Stimulated activated naive CD8-positive, alpha-beta T cell treated with anti-CD3 and anti-CD28 coated beads, Interleukin-15, amount 100 ng/mL, for 72 hours (primary cell): ENCODE results near the gene AMIGO3.
"Not testable (repeated sequence)": the region's sequence is repeated elsewhere in the genome, so short reads cannot be mapped to it uniquely, and the experiment has no call there.

Source experiments
- ATAC-seq: fragments of 150-1000 bp; cut with Tn5 transposase; 2 replicates; pipeline ENCODE4 v1.10.0; 2021; ENCODE audit warnings: mild to moderate bottlenecking, moderate library complexity
- DNase-seq, 2 donors: peaks; one replicate each; pipeline ENCODE4 v3.0.0; 2021 to 2022
- H3K27ac Mint-ChIP-seq, 2 donors: one replicate each; pipeline ENCODE4 v1.8.0; 2022; ENCODE audit warnings: mild to moderate bottlenecking in 2 of 2, mixed read lengths in 2 of 2, moderate library complexity in 2 of 2
- H3K27me3 Mint-ChIP-seq: one replicate; pipeline ENCODE4 v1.8.0; 2022; ENCODE audit warnings: mixed read lengths
- H3K4me1 Mint-ChIP-seq: one replicate; pipeline ENCODE4 v1.8.0; 2022; ENCODE audit warnings: mild to moderate bottlenecking, mixed read lengths
- H3K4me3 Mint-ChIP-seq, 2 donors: one replicate each; pipeline ENCODE4 v1.8.0; 2022; ENCODE audit warnings: mild to moderate bottlenecking in 2 of 2, mixed read lengths in 2 of 2, moderate library complexity in 1 of 2
- H3K9me3 Mint-ChIP-seq, 2 donors: one replicate each; pipeline ENCODE4 v1.8.0; 2022; ENCODE audit warnings: mixed read lengths in 2 of 2

Gene AMIGO3

DNA sequence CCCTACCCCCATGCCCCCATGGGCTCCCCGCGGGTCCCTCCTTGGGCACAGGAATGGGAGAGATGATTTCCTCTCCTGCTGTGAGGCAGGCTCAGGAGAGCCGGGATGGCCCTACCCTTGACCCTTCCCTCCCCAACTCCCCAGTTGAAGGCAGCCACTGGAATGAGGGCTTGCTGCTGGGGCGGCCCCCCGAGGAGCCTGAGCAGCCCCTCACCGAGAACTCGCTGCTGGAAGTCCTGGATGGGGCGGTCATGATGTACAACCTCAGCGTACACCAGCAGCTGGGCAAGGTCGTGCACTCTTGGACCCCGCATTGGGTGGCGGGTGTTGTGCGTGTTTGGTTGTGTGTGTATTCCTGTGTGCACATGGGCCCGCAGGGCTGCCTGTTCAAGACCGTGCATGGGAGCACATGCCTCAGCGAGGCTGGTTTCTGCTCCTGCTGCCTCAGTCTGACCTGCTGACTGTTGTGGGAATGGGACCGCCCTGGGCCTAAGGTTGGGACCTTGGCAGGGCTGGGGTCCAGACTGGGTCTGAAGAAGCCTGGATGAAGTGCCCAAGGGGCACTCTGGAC, 14.0 kb downstream of the AMIGO3 start:
- DNase-seq (no peak), ATAC-seq (no peak)
- Mint-ChIP-seq H3K27me3 (no peaks in the 10 kb centered on the region), H3K4me1 (peaks cover 9% of the 10 kb centered on the region), H3K27ac (no peak overlapping the region), H3K9me3 (no peaks in the 10 kb centered on the region), H3K4me3 (no peak overlapping the region)

DNA sequence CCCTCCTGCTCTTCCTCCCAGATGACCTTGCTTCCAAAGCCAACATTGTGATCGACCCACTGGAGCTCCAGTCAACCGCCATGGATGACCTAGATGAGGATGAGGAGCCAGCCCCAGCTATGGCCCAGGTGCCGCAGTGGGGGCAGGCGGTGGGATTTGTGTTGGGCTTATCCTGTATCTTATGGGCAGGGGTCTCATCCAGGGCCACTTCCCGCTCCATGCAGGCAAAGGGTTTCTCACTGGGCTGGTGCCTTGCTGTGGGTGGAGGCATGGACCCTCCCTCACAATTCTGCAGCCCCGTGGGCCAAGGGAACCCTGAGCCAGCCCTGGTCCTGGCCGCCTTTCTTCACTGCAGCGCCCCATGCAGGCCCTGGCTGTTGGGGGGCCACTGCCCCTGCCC, 14.9 kb downstream of the AMIGO3 start:
- no peaks in the 10 kb centered on the region for H3K9me3 Mint-ChIP-seq
- H3K27me3 Mint-ChIP-seq = no peaks in the 10 kb centered on the region
- no peak overlapping the region for H3K4me3 Mint-ChIP-seq
- peaks cover 9% of the 10 kb centered on the region for H3K4me1 Mint-ChIP-seq
- DNase-seq (no peak), ATAC-seq (no peak)
- H3K27ac Mint-ChIP-seq = no peak overlapping the region

DNA sequence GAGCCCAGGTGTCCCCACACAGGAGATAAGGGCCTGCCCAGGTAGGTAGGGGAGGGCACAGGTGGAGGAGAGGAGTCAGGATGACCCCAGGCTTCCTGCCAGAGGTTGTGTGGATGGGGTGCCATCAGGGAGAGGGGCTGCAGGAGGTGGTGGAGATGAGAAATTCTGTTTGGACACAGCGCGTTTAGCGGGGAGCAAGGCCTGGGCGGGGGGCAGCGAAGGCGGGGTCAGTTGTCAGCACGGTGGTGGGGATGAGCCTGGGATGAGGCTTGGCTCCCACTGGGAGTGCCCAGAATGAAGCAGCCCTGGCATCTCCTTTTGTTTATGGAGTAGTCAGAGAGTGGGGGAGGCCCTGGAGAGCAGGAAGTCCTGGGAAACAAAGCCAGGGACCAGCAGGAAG, 15.5 kb downstream of the AMIGO3 start:
- Mint-ChIP-seq H3K27me3 (no peaks in the 10 kb centered on the region), H3K4me1 (peaks cover 9% of the 10 kb centered on the region), H3K9me3 (no peaks in the 10 kb centered on the region), H3K27ac (peak overlapping the region in 1 of 2 donors; percentile 66), H3K4me3 (no peak overlapping the region)
- DNase-seq = no peak
- no peak for ATAC-seq

DNA sequence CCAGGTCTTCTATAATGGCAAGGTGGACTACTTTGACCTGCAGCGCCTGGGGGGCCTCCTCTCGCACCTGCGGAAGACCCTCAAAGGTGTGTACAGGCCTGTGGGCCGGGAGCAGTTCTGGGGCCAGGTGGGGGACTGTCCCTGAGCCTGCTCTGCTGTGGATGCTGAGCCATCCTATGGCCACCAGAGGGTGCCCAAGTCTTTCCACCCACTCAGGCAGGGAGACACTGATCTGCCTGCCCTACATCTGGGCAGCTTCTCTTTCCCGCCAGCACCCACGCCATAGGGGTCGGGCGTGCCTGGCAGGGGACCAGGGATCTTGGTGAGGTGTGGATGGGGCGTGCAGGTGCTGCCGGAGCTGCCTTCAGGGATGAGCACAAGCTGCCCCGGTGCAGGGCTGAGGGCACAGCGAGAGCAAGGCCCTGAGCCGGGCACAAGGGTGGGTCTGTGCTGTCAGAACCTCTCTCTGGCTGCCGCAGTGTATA, 16.0 kb downstream of the AMIGO3 start:
- DNase-seq = peak; percentile 68 to 77
- Mint-ChIP-seq H3K27me3 (no peaks in the 10 kb centered on the region), H3K9me3 (no peaks in the 10 kb centered on the region), H3K4me1 (peaks cover 9% of the 10 kb centered on the region), H3K27ac (peak overlapping the region in 1 of 2 donors; percentile 66), H3K4me3 (no peak overlapping the region)
- peak; percentile 93 for ATAC-seq

DNA sequence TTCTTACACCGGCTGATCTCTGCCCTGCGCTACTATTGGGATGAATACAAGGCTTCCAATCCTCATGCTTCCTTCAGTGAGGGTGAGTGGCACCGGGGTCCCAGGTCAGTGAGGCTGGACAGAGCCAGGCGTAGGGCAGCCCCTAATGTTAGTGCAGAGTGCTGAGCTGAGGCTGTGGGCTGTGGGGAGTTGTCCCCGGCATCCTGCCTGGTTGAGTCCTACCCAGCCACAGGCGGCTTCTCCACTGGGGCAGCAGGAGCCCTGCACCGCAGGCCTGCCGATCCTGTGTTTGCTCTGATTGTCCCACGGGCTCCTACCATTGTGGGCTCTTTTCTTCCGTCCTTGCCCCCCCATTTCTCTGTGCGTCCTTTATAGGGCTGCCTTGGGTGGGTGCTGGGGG, 16.8 kb downstream of the AMIGO3 start:
- peak overlapping the region in 1 of 2 donors; percentile 57 for H3K27ac Mint-ChIP-seq
- no peaks in the 10 kb centered on the region for H3K9me3 Mint-ChIP-seq
- DNase-seq (no peak), ATAC-seq (no peak)
- no peak overlapping the region for H3K4me3 Mint-ChIP-seq
- H3K27me3 Mint-ChIP-seq = no peaks in the 10 kb centered on the region
- peaks cover 9% of the 10 kb centered on the region for H3K4me1 Mint-ChIP-seq

DNA sequence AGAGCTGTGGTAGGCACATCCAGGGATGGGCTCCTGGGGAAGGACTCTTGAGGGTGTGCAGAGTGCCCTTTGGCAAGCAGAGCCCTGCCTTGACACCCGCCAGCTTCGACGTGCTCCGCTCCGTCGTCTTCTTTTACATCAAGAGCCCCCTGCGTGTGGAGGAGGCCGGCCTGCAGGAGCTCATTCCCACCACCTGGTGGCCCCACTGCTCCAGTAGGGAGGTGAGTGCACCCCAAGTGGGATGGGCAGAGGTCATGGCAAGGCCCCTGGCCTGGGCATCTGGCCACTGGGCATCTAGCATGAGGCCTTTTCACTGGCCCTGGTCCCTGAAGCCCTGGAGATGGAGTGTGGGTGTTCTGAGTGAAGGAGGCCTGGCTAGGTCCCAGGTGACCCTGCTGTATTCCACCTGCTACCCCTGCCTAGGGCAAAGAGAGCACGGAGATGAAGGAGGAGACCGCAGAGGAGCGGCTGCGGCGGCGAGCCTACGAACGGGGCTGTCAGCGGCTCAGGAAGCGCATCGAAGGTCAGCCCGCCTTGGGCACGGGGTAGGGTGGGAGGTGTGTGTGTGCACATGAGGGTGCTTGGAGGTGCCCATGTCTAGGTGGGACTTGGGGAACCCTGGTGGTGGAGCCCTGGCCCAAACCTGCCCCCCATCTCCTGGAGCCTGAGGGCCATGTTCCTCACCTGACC, 18.0 kb downstream of the AMIGO3 start:
- ATAC-seq = no peak
- H3K4me3 Mint-ChIP-seq = no peak overlapping the region
- no peaks in the 10 kb centered on the region for H3K27me3 Mint-ChIP-seq
- H3K27ac Mint-ChIP-seq = no peak overlapping the region
- no peak for DNase-seq
- H3K4me1 Mint-ChIP-seq = peaks cover 9% of the 10 kb centered on the region
- no peaks in the 10 kb centered on the region for H3K9me3 Mint-ChIP-seq

DNA sequence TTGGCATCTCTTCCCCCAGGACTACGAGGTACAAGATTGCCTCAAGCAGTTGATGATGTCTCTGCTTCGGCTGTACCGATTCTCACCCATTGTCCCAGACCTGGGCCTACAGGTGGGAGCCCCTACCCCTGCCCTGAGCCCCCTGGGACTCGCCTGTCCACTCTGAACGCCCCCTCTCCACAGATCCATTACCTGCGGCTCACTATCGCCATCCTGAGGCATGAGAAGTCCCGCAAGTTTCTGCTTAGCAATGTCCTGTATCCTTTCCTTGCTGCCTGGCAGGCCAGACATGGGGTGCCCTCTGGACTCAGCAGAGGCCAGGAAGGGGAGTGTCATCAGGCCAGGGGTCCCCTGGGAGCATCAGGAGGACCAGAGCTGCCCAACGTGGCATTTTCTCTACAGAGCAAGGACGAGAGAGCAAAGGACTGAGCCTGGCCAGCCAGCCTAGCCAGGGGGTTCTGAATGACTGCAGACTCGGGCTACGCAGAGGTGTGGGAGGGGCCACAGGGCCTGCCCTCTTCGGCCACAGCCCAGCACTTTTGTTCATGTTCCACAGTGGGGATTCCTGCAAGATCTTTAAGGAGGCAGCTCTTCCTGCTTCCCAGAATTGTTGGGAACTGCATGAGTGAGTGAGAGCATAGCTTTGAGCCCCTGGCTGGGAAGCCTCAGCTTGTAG, 18.9 kb downstream of the AMIGO3 start:
- ATAC-seq (no peak), DNase-seq (no peak)
- no peak overlapping the region for H3K4me3 Mint-ChIP-seq
- H3K9me3 Mint-ChIP-seq = no peaks in the 10 kb centered on the region
- H3K4me1 Mint-ChIP-seq = peaks cover 9% of the 10 kb centered on the region
- H3K27ac Mint-ChIP-seq = no peak overlapping the region
- no peaks in the 10 kb centered on the region for H3K27me3 Mint-ChIP-seq

DNA sequence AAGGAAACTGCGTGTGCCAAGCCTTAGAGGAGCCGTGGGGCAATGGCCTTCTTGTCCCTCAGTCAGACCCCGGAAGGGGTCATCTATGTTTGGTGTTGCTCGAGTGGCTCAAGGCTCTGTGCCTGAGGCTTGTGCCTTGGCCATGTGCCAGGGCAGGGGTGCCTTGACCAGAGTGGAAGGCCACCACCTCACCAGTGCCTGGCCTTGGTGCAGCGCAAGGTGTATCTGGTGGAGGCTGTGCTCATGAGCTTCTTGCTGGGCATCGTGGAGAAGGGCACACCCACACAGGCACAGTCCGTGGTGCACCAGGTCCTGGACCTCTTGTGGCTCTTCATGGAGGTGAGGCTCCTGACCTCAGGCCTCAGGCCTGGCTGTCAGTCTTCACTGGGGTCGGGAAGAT, 19.5 kb downstream of the AMIGO3 start:
- H3K27me3 Mint-ChIP-seq = no peaks in the 10 kb centered on the region
- no peak overlapping the region for H3K4me3 Mint-ChIP-seq
- peaks cover 9% of the 10 kb centered on the region for H3K4me1 Mint-ChIP-seq
- DNase-seq (no peak), ATAC-seq (no peak)
- H3K9me3 Mint-ChIP-seq = no peaks in the 10 kb centered on the region
- no peak overlapping the region for H3K27ac Mint-ChIP-seq

DNA sequence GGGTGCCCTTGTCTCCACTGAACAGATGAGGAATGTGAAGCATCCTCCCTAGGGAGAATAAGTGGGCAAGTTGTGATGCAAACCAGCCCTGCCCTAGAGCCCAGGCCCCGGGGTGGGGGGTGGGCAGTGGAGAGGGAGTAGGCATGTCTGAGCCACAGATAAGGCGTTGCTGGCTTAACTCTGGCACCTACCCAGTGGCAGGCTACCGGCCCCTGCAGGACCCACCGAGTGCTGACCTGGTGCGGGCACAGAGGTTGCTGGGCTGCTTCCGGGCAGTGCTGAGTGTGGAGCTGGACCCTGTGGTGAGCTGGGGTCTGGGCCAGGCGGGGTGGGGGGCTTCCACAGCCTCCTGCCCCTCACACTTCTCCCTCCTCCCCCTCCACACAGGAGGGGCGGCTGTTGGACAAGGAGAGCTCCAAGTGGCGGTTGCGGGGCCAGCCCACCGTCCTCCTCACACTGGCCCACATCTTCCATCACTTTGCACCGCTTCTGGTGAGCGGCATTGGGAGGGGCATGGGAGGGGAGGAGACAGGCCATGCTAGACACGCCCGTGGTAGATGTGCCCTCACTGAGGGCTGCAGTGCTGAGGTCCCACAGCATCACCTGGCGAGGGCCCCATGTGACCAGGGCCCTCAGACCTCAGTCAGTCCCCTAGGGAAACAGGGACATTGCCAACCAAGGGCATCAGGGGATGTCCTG, 20.1 kb downstream of the AMIGO3 start:
- no peak overlapping the region for H3K4me3 Mint-ChIP-seq
- ATAC-seq = no peak
- H3K9me3 Mint-ChIP-seq = no peaks in the 10 kb centered on the region
- no peak for DNase-seq
- peaks cover 10% of the 10 kb centered on the region for H3K4me1 Mint-ChIP-seq
- no peaks in the 10 kb centered on the region for H3K27me3 Mint-ChIP-seq
- H3K27ac Mint-ChIP-seq = no peak overlapping the region

DNA sequence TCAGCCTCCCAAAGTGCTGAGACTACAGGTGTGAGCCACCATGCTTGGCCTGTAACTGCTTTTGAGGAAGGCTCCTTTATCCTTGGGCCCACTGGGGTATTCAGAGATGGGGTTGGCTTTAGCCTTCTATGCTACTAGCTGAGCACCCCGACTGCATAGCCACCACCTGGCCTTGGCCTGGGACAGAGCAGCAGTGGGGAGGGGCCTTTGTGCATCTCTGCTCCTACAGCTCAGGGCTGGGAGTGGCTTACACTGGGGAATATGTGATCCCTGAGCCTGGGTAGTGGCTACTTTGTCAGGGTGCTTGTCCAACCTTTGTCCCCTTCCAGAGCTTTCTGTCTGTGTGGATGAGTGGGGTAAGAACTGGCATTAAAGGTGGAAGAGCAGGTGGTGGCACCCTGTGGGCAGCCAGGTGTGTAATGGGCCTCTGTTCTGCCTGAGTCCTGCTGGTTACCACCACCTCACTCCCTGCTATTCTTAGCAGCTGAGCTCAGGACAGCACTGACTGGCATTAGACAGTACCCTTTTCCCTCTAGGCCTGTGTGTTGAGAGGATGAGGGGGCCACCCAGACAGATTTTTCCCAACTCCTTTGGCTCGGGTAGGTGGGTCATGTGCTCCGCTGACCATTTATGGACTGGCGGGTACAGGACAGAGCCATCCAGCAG, 24.0 kb downstream of the AMIGO3 start:
- not testable (repeated sequence) for H3K27me3 Mint-ChIP-seq, DNase-seq, H3K4me3 Mint-ChIP-seq, H3K9me3 Mint-ChIP-seq, H3K27ac Mint-ChIP-seq, ATAC-seq
- H3K4me1 Mint-ChIP-seq = peaks cover 19% of the 10 kb centered on the region

DNA sequence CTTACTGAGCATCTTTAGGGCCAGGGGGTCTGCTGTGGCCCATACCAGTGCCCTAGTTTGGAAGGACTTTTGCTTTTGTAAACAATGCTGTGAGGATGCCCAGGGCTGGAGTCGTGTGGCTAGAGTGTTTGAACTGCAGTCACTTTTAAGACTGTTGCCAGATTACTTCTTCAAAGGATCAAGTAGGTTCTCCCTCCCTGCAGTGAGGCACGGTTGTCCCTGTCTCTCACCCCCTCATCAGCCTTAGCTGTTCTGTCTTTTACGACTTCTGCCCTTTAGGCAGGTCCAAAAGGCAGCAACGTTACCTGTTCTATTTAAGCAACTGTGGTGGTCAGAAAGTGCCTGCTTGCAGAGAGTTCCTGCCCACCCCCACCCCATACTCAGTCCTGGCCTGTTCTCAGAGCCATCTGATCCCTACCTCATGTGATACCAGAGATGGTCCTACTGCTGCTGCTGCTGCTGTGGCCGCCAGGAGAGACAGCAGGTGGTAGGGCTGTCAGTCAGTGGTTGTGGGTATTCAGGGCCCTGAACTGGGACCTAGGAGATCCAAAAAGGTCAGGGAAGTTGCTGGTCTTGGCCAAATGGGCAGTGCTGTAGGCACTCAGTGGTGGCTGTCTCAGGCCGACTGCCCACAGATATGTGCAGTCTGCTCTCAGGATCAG, 24.9 kb downstream of the AMIGO3 start:
- peaks cover 28% of the 10 kb centered on the region for H3K4me1 Mint-ChIP-seq
- ATAC-seq, DNase-seq, H3K4me3 Mint-ChIP-seq, H3K9me3 Mint-ChIP-seq, H3K27me3 Mint-ChIP-seq: not testable (repeated sequence)
- peak overlapping the region in 1 of 2 donors; percentile 1 for H3K27ac Mint-ChIP-seq

DNA sequence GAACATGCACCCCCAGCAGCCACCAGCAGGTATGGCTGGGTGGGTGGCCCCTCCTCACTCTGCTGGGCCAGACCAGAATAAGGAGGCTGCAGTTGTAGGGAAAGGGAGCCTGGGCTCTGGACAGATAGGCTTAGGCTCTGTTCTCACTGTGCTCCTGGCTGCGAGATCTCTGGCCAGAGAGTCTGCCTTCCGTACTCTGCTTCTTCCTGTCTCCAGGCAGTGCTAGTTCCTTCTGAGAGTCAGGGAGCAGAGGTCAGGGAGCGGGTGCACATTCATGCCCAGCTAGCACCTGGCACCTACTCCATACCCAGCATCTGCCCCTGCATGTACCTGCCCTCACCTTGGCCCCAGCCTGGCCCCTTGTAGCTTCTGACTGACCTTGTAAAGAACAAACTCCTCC, 28.0 kb downstream of the AMIGO3 start:
- peak overlapping the region in 1 of 2 donors; percentile 21 for H3K4me3 Mint-ChIP-seq
- peaks cover 52% of the 10 kb centered on the region for H3K4me1 Mint-ChIP-seq
- not testable (repeated sequence) for H3K27me3 Mint-ChIP-seq, ATAC-seq, H3K9me3 Mint-ChIP-seq, DNase-seq
- peak overlapping the region in 1 of 2 donors; percentile 54 for H3K27ac Mint-ChIP-seq

DNA sequence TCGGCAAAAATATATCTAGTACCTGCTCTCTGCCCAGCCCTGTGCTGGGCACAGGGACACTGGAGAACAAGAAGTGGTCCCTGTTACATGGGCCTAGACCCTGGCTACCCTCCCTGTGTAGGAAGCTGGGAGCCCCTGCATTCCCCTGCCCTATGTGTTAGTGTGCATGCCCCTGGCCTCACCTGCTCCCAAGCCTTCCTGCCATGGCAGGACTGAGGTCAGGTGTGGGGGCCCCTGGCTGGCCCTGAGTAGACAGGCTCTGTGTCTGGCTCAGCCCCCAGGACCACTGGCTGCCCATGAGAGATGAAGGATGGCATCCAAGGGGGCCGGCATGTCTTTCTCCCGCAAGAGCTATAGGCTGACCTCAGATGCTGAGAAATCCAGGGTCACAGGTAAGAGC, 28.6 kb downstream of the AMIGO3 start:
- ATAC-seq, DNase-seq, H3K9me3 Mint-ChIP-seq, H3K27ac Mint-ChIP-seq, H3K27me3 Mint-ChIP-seq: not testable (repeated sequence)
- Mint-ChIP-seq H3K4me1 (peaks cover 56% of the 10 kb centered on the region), H3K4me3 (peak overlapping the region; percentile 39 to 88)

DNA sequence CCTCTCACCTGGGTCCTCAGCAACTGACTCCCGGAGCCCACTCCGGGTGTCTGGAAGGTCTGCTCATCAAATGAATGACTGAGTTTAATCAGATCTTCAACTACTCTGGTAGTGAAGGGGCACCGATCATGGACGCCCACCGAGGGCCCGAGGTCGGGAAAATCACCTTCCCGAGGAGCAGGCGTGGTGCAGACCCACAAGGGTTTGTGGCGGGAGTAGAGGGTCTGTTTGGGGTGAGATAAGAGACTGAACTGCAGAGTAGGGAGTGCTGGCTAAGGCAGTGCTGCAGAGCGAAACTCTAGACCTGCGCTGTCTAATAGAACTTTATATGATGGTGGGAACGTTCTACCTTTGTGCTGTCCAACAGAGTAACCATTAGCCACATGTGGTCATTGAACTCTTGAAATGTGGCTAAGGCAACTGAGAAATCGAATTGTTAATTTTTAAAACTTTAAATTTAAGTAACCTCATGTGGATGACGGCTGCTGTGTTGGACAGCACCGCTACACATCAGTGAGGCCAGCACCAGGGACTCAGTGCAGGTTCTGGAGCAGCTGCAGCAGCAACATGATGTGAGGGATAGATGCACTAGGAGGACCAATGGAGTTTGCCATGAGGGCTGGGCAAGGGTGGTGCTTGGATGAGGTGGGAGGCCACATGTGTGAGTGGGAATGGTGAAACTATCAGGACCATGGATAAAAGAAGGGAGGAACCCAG, 29.4 kb downstream of the AMIGO3 start:
- not testable (repeated sequence) for H3K27me3 Mint-ChIP-seq, DNase-seq, H3K9me3 Mint-ChIP-seq, ATAC-seq
- Mint-ChIP-seq H3K4me1 (peaks cover 62% of the 10 kb centered on the region), H3K4me3 (peak overlapping the region; percentile 88 to 97), H3K27ac (peak overlapping the region; percentile 95 to 98)
